HepG2 (cell line): ENCODE results near the gene TPSD1. TPM values are rescaled to one million over a fixed set of nuclear protein-coding genes. Genes with fewer than 3 reads are reported as not detected.
"Not testable (repeated sequence)": the region's sequence is repeated elsewhere in the genome, so short reads cannot be mapped to it uniquely, and the experiment has no call there.

Source experiments
- ATAC-seq: fragments of 200-7000 bp; cut with Tn5 transposase; 3 replicates; pipeline ENCODE4 v1.9.1; 2020; ENCODE audit warnings: mild to moderate bottlenecking, moderate library complexity
- BruUV-seq: library from RNA; stranded (reverse); fragments of 400-500 nt; replicated peaks from 2 replicates; lab custom pipeline; 2021; lab: Mats Ljungman, UMichigan
- CTCF ChIA-PET: fragments of 300-600 bp; formaldehyde crosslinking; extraction: SDS; loops from one replicate; lab custom pipeline; 2021; ENCODE audit warnings: low total read pairs, inconsistent platforms, low intra/inter-chr PET ratio; lab: Yijun Ruan, JAX
- POLR2A ChIA-PET: fragments of 350-600 bp; sonication (Branson Sonifier 250); formaldehyde crosslinking; loops from one replicate; lab custom pipeline; 2020; ENCODE audit warnings: antibody characterized with exemption, inconsistent platforms; lab: Yijun Ruan, JAX
- DNase-seq: peaks from one replicate; pipeline ENCODE4 v3.0.0-alpha.2; 2015; ENCODE audit warnings: low spot score
- FAIRE-seq: peaks from 3 replicates; lab custom pipeline; 2011; peaks lifted over from hg19 to GRCh38; lab: Jason Lieb, UNC
- H2AFZ ChIP-seq: one replicate; pipeline ENCODE4 v1.6.1; 2011; ENCODE audit warnings: low read length, inconsistent platforms
- H3K27ac ChIP-seq: fragments of 300-600 bp; 3 replicates; pipeline ENCODE4 v1.8.0; 2011; ENCODE audit warnings: mixed run types, mild to moderate bottlenecking, mixed read lengths, low read length, inconsistent platforms; ENCODE audit not compliant: insufficient read depth; ENCODE audit errors: extremely low read length
- H3K27me3 ChIP-seq, 2 experiments: fragments of 200-600 bp in 1 of 2; 2 replicates in 1 of 2; 3 replicates in 1 of 2; pipeline versions ENCODE4 v1.6.0 to v1.8.0; 2011; ENCODE audit warnings: low read length in 2 of 2, mild to moderate bottlenecking in 2 of 2, moderate library complexity in 2 of 2, inconsistent platforms in 1 of 2; ENCODE audit not compliant: insufficient read depth in 2 of 2, control insufficient read depth in 1 of 2
- H3K36me3 ChIP-seq, 2 experiments: fragments of 200-600 bp in 1 of 2; replicated peaks in 1 of 2; 2 replicates in 1 of 2; 3 replicates in 1 of 2; pipeline versions ENCODE4 v1.5.1 to v1.8.0; 2011; ENCODE audit warnings: low read length in 2 of 2, inconsistent platforms in 1 of 2; ENCODE audit not compliant: insufficient read depth in 2 of 2, control insufficient read depth in 1 of 2
- H3K4me1 ChIP-seq: 2 replicates; pipeline ENCODE4 v1.5.1; 2012; ENCODE audit warnings: low read length, inconsistent platforms; ENCODE audit not compliant: insufficient read depth
- H3K4me2 ChIP-seq: 2 replicates; pipeline ENCODE4 v1.6.0; 2011; ENCODE audit warnings: low read depth, low read length, inconsistent platforms
- H3K4me3 ChIP-seq, 3 experiments: fragments of 200-600 bp in 1 of 3; sonication (generic), shearing (Covaris generic) in 1 of 3; replicated peaks in 1 of 3; 2 replicates each; pipeline ENCODE4 v1.5.1; 2011 to 2016; ENCODE audit warnings: low read length in 3 of 3, inconsistent platforms in 2 of 3, low read depth in 2 of 3, mild to moderate bottlenecking in 2 of 3, control low read depth in 1 of 3, mixed read lengths in 1 of 3; ENCODE audit not compliant: insufficient read depth in 1 of 3
- H3K79me2 ChIP-seq: one replicate; pipeline ENCODE4 v1.6.1; 2011; ENCODE audit warnings: low read length, inconsistent platforms; ENCODE audit not compliant: insufficient read depth
- H3K9ac ChIP-seq: 2 replicates; pipeline ENCODE4 v1.6.0; 2011; ENCODE audit warnings: mild to moderate bottlenecking, low read depth, low read length, inconsistent platforms; ENCODE audit not compliant: insufficient read depth
- H3K9me3 ChIP-seq: 2 replicates; pipeline ENCODE4 v1.5.1; 2012; ENCODE audit warnings: mild to moderate bottlenecking, low read length
- H4K20me1 ChIP-seq: 2 replicates; pipeline ENCODE4 v1.6.0; 2011; ENCODE audit warnings: inconsistent platforms, mild to moderate bottlenecking, low read length, moderate library complexity; ENCODE audit not compliant: insufficient read depth
- FOSL1 ChIP-seq: sonication (generic); formaldehyde crosslinking; IDR thresholded peaks from 2 replicates; pipeline ENCODE4 v1.9.0; 2021; ENCODE audit warnings: missing genetic modification reagents, borderline replicate concordance
- FOSL2 ChIP-seq: sonication (generic); formaldehyde crosslinking; IDR thresholded peaks from 2 replicates; pipeline ENCODE4 v1.4.0; 2020; ENCODE audit warnings: missing genetic modification reagents
- MLX ChIP-seq: IDR thresholded peaks from 2 replicates; pipeline ENCODE4 v1.6.1; 2016
- POLR2AphosphoS2 ChIP-seq: IDR thresholded peaks from 2 replicates; pipeline ENCODE4 v1.6.1; 2011; ENCODE audit warnings: low read depth, low read length, improper control_type of control experiment
- RARA ChIP-seq: IDR thresholded peaks from 2 replicates; pipeline ENCODE4 v1.6.1; 2016; ENCODE audit warnings: missing genetic modification reagents, missing compliant biosample characterization
- RBM22 ChIP-seq: fragments of 200-400 bp; formaldehyde crosslinking; optimal IDR thresholded peaks from 2 replicates; pipeline ENCODE3; 2017; ENCODE audit warnings: mild to moderate bottlenecking, low read length, moderate library complexity
- ZNF296 ChIP-seq: sonication (generic); formaldehyde crosslinking; conservative IDR thresholded peaks from 2 replicates; pipeline ENCODE4 v1.5.0; 2020; ENCODE audit warnings: mild to moderate bottlenecking, missing genetic modification reagents
- ZNF460 ChIP-seq: sonication (generic); formaldehyde crosslinking; IDR thresholded peaks from 2 replicates; pipeline ENCODE4 v1.5.1; 2020; ENCODE audit warnings: missing genetic modification reagents, mild to moderate bottlenecking, borderline replicate concordance
- ZNF839 ChIP-seq: sonication (generic); formaldehyde crosslinking; IDR thresholded peaks from 2 replicates; pipeline ENCODE4 v1.4.0; 2020; ENCODE audit warnings: missing genetic modification reagents, mild to moderate bottlenecking, borderline replicate concordance
- WGBS: methylation state at CpG from one replicate; pipeline ENCODE4 v1.1.6; 2017; ENCODE audit warnings: low lambda C conversion rate; 5-methylcytosine and 5-hydroxymethylcytosine counted together
- in situ Hi-C: cut with HindIII; loops from 2 replicates; pipeline ENCODE4 v1.10.0; 2017; ENCODE audit warnings: low pct_unique_long_range_greater_than_20kb; ENCODE audit not compliant: extremely low pct_ligation_motif_present
- intact Hi-C: fragments of 100-400 bp; cut with micrococcal nuclease; formaldehyde crosslinking; loops from one replicate; pipeline ENCODE4 v1.10.0; 2022; ENCODE audit not compliant: unreplicated experiment
- polyA plus RNA-seq, 8 experiments: library from polyadenylated mRNA; depleted of rRNA in 3 of 8; stranded (reverse) in 7 of 8; unstranded in 1 of 8; fragments of >200 nt; fragmentation: Illumina TruSeq in 4 of 8; extraction: Trizol in 4 of 8; gene quantifications; 2 replicates each; pipeline versions ENCODE4 v1.2.1 to v1.2.3, GENCODE V29; 2011 to 2016; ENCODE audit warnings: low read depth in 4 of 8, missing spikeins in 1 of 8, mixed read lengths in 1 of 8; ENCODE audit not compliant: insufficient read depth in 1 of 8
- total RNA-seq, 5 experiments: library from RNA; depleted of rRNA; stranded (reverse); fragments of >200 nt; fragmentation: Illumina TruSeq; extraction: Trizol; gene quantifications; 2 replicates each; pipeline ENCODE4 v1.2.3, GENCODE V29; 2016; ENCODE audit warnings: low read depth in 1 of 5
- TF ChIP-seq, protein P1 (sequence below): sonication (generic); formaldehyde crosslinking; IDR thresholded peaks from 2 replicates; pipeline ENCODE4 v1.4.0; 2020; ENCODE audit warnings: missing genetic modification reagents, borderline replicate concordance
- TF ChIP-seq, protein P2 (sequence below): sonication (generic); formaldehyde crosslinking; IDR thresholded peaks from 2 replicates; pipeline ENCODE4 v1.4.0; 2020; ENCODE audit warnings: mild to moderate bottlenecking, missing genetic modification reagents

Gene TPSD1
- total and polyA plus RNA-seq, 2 of the 13 experiments (the other 11 are each of a cell fraction or from before 2014, with no cell fraction given): not detected

DNA sequence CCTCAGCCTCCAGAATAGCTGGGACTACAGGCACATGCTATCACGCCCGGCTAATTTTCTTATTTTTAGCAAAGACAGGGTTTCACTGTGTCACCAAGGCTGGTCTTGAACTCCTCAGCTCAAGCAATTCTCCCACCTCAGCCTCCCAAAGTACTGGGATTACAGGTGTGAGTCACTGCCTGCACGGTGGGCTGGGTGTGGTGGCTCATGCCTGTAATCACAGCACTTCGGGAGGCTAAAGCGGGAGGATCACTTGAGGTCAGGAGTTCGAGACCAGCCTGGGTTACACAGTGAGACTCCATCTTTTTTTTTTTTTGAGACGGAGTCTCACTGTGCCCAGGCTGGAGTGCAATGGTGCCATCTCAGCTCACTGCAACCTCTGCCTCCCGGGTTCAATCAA lies 36.9 kb downstream of the TPSD1 start:
- CTCF ChIA-PET: not testable (repeated sequence)

GRCh38 chr16:1293921-1294656 lies 38.2 kb downstream of the TPSD1 start:
- no peak overlapping the region for H3K9ac ChIP-seq
- H2AFZ ChIP-seq: no peak overlapping the region
- ChIA-PET POLR2A (no interaction called here), CTCF (no interaction called here)
- no TSS peak for BruUV-seq
- 66% methylated on average over 11 of the region's 11 CpGs for WGBS
- H3K36me3 ChIP-seq: no peaks in the 10 kb centered on the region
- no peaks in the 10 kb centered on the region for H3K9me3 ChIP-seq
- no peak overlapping the region for H3K4me2 ChIP-seq
- ATAC-seq: no peak
- no peak for DNase-seq
- H3K4me1 ChIP-seq: peaks cover 58% of the 10 kb centered on the region
- peaks cover 5 to 10% of the 10 kb centered on the region in 2 experiments; a peak in 4 of 5 replicates for H3K27me3 ChIP-seq
- no peaks in the 10 kb centered on the region for H4K20me1 ChIP-seq
- no peak for FAIRE-seq
- H3K4me3 ChIP-seq: no peak overlapping the region
- in situ Hi-C loops: no loop called here
- intact Hi-C loops: no loop called here
- H3K27ac ChIP-seq: no peak overlapping the region
- no peaks in the 10 kb centered on the region for H3K79me2 ChIP-seq
- TF ChIP-seq POLR2AphosphoS2 (no peak), RARA (CRISPR knock-in tag) (no peak), ZNF839 (CRISPR knock-in tag) (no peak), FOSL1 (CRISPR knock-in tag) (no peak), MLX (CRISPR knock-in tag) (no peak), RBM22 (no peak), ZNF296 (no peak)
- TF ChIP-seq, protein P1, sequence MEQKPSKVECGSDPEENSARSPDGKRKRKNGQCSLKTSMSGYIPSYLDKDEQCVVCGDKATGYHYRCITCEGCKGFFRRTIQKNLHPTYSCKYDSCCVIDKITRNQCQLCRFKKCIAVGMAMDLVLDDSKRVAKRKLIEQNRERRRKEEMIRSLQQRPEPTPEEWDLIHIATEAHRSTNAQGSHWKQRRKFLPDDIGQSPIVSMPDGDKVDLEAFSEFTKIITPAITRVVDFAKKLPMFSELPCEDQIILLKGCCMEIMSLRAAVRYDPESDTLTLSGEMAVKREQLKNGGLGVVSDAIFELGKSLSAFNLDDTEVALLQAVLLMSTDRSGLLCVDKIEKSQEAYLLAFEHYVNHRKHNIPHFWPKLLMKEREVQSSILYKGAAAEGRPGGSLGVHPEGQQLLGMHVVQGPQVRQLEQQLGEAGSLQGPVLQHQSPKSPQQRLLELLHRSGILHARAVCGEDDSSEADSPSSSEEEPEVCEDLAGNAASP (CRISPR knock-in tag): no peak
- TF ChIP-seq, protein P2, sequence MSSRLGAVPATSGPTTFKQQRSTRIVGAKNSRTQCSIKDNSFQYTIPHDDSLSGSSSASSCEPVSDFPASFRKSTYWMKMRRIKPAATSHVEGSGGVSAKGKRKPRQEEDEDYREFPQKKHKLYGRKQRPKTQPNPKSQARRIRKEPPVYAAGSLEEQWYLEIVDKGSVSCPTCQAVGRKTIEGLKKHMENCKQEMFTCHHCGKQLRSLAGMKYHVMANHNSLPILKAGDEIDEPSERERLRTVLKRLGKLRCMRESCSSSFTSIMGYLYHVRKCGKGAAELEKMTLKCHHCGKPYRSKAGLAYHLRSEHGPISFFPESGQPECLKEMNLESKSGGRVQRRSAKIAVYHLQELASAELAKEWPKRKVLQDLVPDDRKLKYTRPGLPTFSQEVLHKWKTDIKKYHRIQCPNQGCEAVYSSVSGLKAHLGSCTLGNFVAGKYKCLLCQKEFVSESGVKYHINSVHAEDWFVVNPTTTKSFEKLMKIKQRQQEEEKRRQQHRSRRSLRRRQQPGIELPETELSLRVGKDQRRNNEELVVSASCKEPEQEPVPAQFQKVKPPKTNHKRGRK (CRISPR knock-in tag): no peak
- TF ChIP-seq, all 625 proteins: peak for 0

More for the DNA sequence above, 36.9 kb downstream of the TPSD1 start:
- 57% methylated on average over 8 of the region's 8 CpGs for WGBS
- DNase-seq, BruUV-seq, ATAC-seq, H4K20me1 ChIP-seq, H3K9ac ChIP-seq, H2AFZ ChIP-seq, H3K79me2 ChIP-seq, intact Hi-C loops, H3K27ac ChIP-seq, H3K36me3 ChIP-seq, H3K9me3 ChIP-seq, FAIRE-seq, H3K4me3 ChIP-seq, in situ Hi-C loops, POLR2A ChIA-PET, H3K4me2 ChIP-seq: not testable (repeated sequence)
- TF ChIP-seq FOSL2 (peak; percentile 16; the same call in 1 of the 2 replicates), ZNF460 (CRISPR knock-in tag) (peak; percentile 28; the same call in 1 of the 2 replicates)
- H3K27me3 ChIP-seq: peaks cover 12 to 23% of the 10 kb centered on the region in 2 experiments; a peak in 4 of 5 replicates
- H3K4me1 ChIP-seq: peaks cover 55% of the 10 kb centered on the region
